ENCODE data around the gene SV2A.
A peak's percentile ranks its signal among the peaks of the same experiment; 100 is the strongest.
"Not testable (repeated sequence)": the region's sequence is repeated elsewhere in the genome, so short reads cannot be mapped to it uniquely, and the experiment has no call there.

Gene SV2A, protein sequence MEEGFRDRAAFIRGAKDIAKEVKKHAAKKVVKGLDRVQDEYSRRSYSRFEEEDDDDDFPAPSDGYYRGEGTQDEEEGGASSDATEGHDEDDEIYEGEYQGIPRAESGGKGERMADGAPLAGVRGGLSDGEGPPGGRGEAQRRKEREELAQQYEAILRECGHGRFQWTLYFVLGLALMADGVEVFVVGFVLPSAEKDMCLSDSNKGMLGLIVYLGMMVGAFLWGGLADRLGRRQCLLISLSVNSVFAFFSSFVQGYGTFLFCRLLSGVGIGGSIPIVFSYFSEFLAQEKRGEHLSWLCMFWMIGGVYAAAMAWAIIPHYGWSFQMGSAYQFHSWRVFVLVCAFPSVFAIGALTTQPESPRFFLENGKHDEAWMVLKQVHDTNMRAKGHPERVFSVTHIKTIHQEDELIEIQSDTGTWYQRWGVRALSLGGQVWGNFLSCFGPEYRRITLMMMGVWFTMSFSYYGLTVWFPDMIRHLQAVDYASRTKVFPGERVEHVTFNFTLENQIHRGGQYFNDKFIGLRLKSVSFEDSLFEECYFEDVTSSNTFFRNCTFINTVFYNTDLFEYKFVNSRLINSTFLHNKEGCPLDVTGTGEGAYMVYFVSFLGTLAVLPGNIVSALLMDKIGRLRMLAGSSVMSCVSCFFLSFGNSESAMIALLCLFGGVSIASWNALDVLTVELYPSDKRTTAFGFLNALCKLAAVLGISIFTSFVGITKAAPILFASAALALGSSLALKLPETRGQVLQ

DNA sequence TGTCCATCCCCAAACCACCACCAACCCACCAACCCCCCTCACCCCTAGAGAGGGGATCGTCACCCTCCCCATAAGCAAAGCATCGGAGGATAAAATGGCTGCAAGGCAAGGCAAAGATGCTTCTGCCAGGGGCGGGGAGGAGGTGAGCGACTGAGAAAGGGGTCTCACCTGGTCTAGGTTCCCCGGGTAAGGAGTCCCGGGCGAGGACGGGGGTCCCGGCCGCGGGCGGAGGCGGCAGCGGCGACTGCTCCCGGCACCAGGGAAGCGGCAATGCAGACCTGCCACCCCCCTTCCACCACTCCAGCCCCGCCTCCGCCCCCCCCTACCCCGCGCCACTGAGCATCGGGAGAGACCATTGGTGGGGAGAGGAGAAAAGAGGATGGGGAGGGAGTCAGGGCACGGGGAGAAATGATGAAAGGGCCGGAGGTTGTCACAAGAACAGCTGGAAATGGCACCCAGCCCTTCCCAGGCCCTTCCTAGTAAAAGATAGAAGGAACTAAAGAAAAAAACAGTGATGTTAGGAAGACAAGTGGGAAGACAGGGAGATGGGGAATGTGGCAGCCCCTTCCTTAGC is at the start of gene SV2A:
SV2A (minus strand) TSS at position 274 of the 574 bp plus-strand sequence. CDS start 4,004 bp downstream, outside the sequence.
- DNase-seq, result peak; percentile 55

DNA sequence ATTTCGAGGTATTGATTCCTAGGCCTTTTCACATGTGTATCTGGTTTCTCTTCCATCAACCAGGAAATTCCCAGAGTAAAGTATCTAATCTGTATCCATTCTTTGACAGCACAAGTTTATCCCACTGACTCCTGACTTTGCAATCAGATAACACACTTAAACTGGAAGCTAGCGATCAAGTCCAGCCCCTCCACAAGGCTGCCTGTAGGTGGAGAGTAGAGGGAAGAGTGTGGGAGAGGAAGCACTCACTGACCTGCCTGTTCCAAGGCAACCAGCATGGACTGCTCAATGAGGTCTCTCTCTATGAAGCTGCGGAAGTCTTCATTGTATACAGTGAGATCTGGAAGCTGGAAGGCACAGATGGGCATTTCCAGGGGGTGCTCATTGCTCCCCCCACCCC is 49.4 kb upstream of the SV2A start:
- no peak for DNase-seq

DNA sequence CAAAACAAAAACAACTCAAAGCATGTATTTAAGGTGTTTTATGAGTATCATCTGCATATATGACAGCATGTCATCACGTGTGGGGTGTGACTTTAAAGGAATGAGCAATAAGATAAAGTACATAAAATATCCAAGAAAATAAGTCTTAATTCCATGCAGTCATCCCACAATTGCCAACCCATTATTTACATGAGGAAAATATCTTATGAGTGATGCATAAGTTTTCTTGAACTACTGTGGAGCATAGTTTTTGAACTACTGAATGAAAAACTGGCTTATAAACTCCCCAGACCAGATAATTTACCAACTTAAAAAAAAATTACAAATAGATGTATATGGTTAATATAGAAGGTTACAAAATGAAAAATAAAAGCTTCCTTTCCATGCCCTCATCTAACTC is 48.8 kb upstream of the SV2A start:
- no peak for DNase-seq

DNA sequence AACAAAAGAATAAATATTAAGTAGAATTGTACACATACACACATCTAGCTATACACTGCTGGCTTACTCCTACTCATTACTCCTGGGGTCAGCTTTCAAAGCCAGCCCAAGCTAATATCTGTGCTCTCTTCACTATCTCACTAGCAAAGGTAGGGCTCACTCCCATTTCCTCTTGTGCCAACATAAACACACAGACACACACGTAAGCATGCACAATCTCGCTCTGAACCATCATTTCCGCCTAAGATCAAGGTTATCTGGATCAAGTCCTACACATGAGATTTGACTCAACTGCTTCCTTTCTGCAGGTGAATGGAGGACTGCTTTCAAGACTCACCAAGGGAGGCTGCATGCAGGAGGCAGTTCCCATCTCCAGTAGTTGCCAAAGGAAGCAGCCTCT is 47.8 kb upstream of the SV2A start:
- no peak for DNase-seq

DNA sequence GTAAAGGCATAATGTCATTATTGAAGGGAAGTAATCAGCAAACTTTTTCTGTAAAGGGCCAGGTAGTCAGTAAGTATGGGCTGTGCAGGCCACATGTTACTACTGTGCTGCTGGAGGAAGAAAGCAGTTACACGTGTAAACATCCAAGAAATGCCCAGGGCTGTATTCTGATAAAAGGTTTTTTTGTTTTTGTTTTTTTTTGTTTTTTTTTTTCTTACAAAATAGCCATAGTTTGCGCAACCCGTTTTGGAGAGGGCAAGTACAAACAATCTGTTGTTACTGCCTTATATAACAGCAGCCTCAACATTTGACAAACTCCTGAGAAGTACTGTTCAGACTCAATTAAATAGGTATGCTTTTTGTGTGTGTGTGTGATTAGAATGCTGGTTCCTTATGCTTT is 45.7 kb upstream of the SV2A start:
- no peak for DNase-seq

DNA sequence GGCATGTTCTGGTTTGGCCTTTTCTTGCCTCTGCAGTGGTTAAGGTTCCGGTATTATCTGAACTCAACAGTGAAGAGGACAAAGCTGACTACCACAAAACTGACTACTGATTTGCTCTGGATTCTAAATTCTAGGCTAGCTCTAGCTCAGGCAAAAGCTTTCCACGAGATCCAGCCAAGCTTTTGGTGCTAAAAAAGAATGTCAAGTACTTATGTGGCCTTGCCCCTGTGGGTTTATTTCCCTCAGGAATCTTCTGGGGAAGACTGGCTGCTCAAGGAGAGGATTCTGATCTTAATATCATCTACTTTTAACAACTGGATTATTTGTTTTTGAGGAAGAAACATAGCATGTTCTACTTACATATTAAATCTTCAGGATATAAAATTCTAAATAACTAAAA is 45.1 kb upstream of the SV2A start:
- DNase-seq, result no peak

DNA sequence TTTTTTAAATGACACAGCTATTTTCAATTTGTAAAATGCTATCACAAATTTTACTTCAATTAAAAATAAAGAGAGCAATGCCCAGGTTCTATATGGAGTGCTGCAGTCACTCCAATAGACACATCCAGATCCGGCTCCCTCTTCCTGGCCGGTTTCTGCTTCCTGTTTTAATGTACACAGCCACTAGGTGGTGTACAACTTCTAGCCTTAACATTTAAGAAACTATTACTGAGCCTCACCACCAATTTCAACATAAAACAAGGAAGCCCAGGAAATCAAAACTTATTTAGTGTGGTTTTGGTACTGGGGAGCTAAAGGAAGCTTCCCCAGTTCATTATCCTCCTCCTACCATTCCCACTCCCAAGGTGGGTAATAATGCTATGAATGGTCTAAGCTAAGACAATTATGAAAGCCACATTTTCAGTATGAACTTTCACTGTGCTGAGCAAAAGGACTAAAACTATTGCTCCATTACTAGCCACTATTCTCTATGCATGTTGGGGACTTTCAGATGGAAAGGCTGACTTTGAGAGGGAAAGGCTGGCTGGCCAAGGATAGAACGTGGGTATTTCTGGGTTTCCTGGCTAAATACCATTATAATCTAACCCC is 44.5 kb upstream of the SV2A start:
- DNase-seq, result no peak

DNA sequence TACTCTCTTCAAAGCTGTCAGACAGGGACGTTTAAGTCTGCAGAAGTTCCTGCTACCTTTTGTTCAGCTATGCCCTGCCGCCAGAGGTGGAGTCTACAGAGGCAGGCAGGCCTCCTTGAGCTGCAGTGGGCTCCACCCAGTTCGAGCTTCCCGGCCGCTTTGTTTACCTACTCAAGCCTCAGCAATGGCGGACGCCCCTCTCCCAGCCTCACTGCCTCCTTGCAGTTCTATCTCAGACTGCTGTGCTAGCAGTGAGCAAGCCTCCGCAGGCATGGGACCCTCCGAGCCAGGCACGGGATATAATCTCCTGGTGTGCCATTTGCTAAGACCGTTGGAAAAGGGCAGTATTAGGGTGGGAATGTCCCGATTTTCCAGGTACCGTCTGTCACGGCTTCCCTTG is 39.9 kb upstream of the SV2A start:
- DNase-seq, result not testable (repeated sequence)

DNA sequence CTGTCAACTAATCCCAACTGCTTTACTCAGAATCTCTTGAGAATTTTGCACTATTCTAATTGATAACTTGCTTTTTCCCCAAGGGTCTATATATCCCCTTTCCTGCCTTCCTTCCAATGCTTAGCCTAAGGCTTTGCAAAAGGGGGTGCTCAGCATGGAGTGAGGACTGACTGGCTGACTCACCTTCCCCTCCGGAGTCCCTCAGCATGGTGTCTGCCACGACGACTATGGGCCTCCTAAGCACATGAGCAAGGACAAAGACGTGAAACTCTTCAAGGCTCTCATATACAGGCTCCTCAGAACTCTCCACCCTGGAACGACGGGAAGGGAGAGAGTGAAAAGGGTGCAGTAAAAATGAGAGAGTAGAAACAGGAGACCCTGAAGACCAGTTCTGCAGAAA is 32.3 kb upstream of the SV2A start:
- DNase-seq, result no peak

DNA sequence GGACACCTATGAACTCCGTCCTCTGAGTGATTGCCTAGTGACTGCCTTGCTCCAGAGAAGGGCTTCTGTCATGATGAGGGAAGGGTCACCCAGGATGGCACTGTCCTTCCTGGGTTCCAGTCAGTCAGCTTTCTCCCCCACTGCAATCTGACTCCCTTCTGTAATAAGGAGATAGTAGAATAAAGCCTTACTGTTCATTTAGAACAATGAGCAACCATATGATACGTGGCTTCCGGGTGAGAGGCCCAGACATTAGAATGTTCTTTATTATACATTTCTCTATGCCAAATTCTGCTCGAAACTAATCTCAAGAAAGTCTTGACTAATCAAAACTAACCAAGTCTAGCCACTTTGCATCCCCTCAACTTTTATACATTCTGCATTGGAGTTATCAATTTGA is 27.6 kb upstream of the SV2A start:
- no peak for DNase-seq

DNA sequence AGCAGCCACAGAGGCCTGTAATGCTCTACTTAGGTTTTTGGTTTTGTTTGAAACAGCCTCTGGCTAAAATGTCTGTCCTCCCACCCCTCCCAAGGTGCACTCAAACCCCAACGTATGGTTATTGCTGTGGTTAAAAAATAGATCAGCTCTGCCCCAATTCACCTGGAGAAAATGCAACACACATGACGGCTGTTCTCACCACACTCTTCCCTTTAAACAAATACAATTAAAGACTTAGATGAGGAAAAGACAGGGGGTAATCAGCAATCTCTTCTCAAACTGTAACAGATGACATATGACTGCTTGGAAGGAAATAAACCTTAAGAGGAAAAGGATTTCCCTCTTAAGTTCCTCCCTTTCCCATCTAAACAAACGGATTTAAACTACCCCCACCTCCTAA is 25.2 kb upstream of the SV2A start:
- DNase-seq, result no peak

DNA sequence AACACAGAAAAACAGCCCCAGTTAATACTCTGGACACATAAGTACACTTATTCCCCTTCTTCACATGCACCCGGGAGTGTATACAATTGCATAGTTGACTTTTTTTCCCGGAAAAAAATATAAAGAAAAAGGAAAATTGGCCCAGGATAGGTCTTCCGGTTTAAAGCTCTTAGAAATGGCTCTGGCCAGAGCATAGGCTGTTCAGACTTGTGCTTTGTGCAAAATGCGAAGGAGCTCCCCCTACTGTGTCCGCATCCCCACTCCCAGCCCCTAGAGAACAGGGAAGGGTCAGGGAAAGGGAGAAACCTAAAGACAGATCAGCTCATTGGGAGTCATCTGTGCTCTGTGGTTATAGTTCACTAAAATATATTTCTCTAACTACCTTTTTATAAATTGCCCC is 24.6 kb upstream of the SV2A start:
- no peak for DNase-seq

DNA sequence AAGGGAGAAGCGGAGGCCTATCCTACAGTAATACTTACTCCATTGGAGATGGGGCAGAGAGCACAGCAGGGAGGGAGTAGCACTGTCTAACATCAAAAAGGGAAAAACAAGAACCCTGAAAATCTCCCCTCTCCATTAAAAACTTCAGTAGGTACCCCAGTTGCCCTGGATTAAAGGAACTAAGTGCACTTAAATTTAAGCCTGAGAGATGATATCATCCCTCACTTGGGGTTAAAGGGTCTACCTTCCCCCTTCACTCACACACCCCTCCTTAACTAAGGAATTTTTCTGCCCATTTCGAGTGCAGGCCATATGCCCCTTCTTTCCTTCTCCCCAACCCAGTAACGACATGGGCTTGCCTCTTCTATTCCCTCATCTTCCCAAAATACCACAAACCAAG is 22.8 kb upstream of the SV2A start:
- DNase-seq, result no peak

DNA sequence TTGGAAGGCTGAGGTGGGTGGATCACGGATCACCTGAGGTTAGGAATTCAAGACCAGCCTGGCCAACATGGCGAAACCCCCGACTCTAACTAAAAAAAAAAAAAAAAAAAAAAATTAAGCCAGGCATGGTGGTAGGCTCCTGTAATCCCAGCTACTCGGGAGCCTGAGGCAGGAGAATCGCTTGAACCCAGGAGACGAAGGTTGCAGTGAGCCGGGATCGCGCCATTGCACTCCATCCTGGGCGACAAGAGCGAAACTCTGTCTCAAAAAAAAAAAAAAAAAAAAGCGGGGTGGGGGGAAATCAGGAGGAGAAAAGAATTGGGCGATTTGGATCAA is 21.0 kb upstream of the SV2A start:
- DNase-seq, result not testable (repeated sequence)

DNA sequence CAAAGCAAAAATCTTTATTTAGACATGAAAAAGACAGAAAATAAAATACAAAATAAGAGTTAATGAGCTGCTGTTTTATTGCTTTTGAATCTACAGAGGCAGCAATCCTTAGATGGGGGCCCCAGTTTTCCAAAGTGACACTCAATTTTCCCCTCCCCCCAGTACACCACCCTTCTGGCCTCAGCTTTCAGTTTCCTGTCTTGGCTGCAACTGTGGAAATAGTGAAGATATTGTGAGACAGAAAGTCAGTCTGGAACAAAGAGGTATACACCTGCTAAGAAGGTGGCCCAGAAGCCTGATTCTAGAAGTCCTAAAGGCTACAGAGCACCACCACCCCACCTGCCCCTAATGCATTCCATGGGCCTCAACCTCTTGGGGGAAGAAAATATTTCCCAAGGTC is 20.1 kb upstream of the SV2A start:
- DNase-seq, result no peak

DNA sequence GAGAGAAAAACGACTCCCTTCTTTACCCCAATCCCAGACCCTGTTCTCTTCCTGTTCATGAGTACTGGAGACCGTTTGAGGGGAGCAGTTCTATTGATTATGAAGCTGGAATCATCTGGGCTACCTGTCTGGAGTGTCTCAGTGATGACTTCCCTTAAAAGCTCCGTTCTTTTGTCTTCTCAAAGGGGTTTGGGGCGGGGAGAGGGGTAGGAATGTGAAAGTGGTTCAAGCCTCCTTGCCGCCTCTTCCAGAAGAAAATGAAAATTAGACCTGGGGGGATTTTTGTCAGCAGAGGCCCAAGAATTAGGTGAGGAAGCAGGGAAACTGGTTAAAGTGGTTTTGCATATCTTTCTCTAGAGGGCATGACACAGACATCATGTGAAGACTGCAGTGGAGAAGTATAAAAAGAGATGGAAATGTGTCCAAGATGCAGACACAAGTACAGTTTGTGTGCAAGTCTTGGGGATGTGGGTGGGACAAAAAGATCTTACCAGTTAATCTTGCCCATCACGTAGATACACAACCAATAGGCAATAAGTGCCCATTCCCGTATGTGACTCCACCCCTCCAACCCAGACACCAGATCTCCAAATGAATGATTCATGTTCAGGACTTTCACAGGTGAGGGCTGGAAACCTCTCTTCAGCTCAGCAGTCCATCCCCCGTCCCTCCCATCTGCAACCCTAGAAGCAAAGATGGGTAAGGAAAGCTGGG is 19.5 kb upstream of the SV2A start:
- DNase-seq, result no peak

DNA sequence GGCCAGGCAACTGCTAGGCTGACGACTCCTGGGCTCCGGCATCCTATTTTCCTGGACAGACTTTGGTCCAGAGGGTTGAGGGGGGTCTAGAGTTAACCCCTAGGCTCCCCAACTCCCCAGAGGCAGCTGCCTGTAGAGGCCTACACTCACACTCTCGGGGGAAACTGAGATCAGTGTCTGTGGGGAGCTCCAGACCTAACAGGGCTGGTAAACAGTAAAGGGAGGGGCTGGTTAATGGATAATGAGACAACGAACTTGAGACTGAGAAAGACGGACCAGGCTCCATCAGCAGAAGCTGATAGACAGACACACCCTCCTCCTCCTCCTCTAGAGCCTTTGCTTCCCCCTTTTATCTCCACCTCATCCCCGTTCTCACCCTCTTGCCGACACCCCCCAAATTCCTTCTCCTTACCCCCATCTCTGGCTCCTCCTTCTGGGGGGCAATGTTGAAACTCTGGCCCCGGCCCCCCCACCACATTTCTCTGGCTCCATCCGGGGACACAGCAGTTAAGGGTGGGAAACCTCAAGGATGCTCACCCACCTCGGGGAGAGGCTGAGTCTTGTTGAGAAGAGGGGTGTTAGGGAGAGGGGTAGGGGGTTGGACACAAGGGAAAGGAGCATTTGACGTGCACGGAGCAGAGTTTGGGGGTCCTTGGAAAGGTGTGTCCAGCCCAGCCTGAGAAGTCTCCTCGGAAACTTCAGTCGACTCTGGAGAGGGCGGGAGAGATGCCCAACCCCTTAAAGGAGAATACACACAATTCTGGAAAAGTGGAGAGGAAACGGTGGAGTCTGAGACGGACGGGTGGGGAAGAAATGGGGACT is 18.7 kb upstream of the SV2A start, which contains the start of gene MTMR11:
MTMR11 (minus strand) TSS at position 710 of the 822 bp plus-strand sequence; CDS start at position 478, 232 bp downstream.
- no peak for DNase-seq

DNA sequence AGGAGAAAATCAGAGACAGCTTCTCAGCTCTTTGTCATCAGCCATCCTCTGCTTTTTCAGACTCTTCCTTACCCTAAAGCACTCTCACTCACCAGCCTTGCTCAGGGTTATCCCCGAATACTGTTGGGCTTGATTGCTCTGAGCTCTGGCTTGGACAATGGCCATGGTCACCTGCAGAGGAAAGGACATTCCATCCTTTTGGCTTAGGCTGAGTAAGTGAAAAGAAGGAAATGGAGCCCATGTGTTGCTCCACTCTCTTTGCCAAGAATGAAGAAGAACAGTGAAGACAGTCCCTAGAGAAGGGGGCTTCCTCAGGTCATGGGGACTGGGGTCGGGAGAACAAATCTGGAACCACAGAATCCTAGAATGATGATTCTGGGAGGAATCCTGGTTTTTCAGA is 16.7 kb upstream of the SV2A start:
- no peak for DNase-seq

DNA sequence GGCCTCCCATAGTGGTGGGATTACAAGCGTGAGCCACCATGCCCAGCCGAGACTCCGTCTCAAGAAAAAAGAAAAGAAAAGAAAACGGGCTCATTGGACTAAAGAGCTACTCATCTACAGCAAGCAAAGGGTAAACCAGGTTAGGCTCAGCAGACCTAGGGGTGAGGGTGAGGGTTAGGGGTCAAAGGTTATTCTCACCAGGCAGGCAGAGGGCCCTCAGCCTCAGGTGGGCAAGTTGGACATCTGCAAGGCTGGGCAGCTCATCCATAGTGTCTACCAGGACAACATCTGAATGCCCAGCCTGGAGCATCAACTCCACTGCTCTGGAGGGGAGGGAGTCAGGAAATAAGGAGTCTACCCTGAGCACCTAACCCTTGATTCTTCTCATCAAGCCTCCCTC is 15.6 kb upstream of the SV2A start:
- DNase-seq, result no peak

DNA sequence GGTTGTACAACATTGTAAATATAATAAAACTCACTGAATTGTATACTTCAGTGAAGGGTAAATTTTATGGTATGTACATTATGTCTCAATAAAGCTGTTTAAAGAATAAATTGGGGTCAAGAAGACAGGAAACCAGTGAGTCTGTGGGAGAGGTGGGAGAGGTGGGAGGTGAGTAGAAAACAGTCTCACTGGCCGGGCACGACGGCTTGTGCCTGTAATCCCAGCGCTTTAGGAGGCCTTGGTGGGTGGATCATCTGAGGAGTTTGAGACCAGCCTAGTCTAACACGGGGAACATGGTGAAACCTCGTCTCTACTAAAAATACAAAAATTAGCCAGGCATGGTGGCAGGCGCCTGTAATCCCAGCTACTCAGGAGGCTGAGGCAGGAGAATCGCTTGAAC is 14.8 kb upstream of the SV2A start:
- DNase-seq, result no peak

DNA sequence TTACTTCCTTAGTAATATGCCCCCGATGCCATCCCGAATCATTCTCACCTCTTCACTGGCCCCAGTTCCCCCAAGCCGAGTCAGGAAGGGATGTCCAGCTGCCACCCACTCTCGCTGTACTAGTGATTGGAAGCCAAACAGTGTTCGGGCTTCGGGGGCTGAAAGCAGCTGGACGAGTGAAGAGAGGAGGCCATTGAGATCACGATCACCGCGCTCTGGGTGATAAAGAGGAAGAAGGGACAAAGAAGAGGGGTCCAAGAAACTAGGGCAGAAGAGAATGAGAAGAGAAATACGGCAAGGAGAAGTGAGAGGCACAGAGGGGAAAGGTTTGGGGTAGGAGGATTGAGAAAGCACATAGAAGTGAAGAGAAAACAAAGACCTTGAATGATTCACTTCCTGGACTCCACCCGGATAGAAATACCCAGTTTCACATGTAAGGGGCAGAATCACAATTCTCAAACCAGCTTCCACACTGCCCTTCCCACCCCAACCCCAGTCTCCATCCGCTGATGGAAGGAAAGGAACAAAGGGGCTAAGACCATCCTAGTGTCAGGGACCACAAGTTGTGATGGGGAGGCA is 13.7 kb upstream of the SV2A start:
- no peak for DNase-seq

DNA sequence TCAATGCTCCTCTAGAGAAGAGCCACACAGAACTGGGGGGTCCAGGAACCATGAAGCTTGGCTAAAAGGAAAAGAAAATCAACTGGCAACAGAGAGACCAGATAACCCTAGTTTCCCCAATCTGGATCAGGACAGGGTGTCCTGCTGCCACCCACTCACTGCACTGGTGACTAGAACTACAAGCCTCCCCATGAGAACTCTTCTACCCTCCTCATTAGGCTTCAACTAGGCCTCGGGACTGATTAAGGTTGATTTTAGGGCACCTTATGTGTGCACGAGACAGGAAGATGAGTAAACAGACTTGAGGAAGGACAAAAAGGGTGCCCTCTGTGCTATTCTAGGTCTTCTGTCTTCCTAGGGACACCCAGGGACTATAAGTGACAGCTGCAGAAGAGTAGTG is 12.2 kb upstream of the SV2A start:
- DNase-seq, result no peak

Measured in NK-92 treated with Interleukin-12 subunit alpha and Interleukin-12 subunit beta, amount 100 ng/mL, for 24 hours (cell line).